Thoracic aorta (tissue), 2 donors: ENCODE measurements around the gene LRP1B. TPM values are rescaled to one million over a fixed set of nuclear protein-coding genes. Genes with fewer than 3 reads are reported as not detected.

ENCODE experiments used
- ATAC-seq: fragments of 150-250 bp; one replicate; pipeline ENCODE4 v1.8.0; 2017; ENCODE audit warnings: low read depth; ENCODE audit not compliant: insufficient number of reproducible peaks, low FRiP score
- DNase-seq: peaks from one replicate; pipeline ENCODE4 v3.0.0-alpha.2; 2020; ENCODE audit warnings: low spot score
- H3K27ac ChIP-seq, 2 donors: fragments of 200-600 bp; sonication (generic); 1 replicate in 1 of 2; 2 replicates in 1 of 2; pipeline ENCODE4 v1.5.1; 2016; ENCODE audit warnings: mild to moderate bottlenecking in 2 of 2, moderate library complexity in 2 of 2
- H3K27me3 ChIP-seq: fragments of 200-600 bp; sonication (generic); replicated peaks from 2 replicates; pipeline ENCODE4 v1.6.0; 2016; ENCODE audit warnings: mild to moderate bottlenecking; ENCODE audit not compliant: insufficient read depth
- H3K36me3 ChIP-seq: fragments of 200-600 bp; sonication (generic); one replicate; pipeline ENCODE4 v1.5.1; 2016
- H3K4me1 ChIP-seq, 2 donors: fragments of 200-600 bp; sonication (generic); 1 replicate in 1 of 2; 2 replicates in 1 of 2; pipeline versions ENCODE4 v1.5.1 to v1.6.0; 2016; ENCODE audit warnings: low read depth in 2 of 2, mild to moderate bottlenecking in 1 of 2; ENCODE audit not compliant: control insufficient read depth in 1 of 2
- H3K4me3 ChIP-seq: fragments of 200-600 bp; sonication (generic); 2 replicates; pipeline ENCODE4 v1.5.1; 2016; ENCODE audit warnings: mild to moderate bottlenecking
- H3K9me3 ChIP-seq: fragments of 200-600 bp; sonication (generic); 2 replicates; pipeline ENCODE4 v1.5.1; 2016
- CTCF ChIP-seq: fragments of 200-600 bp; sonication (generic); IDR thresholded peaks from one replicate; pipeline ENCODE4 v1.5.1; 2019; ENCODE audit warnings: antibody characterized with exemption
- total RNA-seq, 2 donors: library from RNA; depleted of rRNA; stranded (reverse); fragments of >200 nt; gene quantifications; one replicate each; pipeline versions ENCODE4 v1.1.0 to v1.2.3, GENCODE V29; 2016

Gene LRP1B
- total RNA-seq, 2 donors from 2014 or later = 0.27 to 0.28 TPM

DNA sequence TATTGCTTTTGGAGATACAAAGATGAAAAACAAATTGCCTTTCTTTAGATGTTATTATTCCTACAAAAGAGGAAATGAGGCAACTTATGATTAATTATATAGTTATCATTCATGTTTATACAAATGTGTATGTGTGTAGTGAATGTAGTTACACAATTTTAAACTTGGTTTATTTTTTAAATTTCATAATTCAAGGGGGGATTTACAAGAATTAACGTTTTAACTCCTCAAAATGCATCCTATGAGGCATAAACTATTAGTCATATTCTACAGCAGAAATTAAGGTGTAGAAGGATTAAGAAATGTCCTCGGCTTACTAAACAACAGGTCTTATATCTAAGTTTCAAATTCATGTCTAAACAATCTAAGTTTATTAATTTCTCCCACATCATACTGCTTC lies 1545.8 kb downstream of the LRP1B start:
- ATAC-seq (no peak), DNase-seq (no peak)
- no peak overlapping the region for H3K27ac ChIP-seq
- no peaks in the 10 kb centered on the region for H3K36me3 ChIP-seq
- no peaks in the 10 kb centered on the region for H3K4me1 ChIP-seq
- no peak for TF ChIP-seq CTCF
- no peaks in the 10 kb centered on the region for H3K27me3 ChIP-seq
- no peaks in the 10 kb centered on the region for H3K9me3 ChIP-seq
- no peak overlapping the region for H3K4me3 ChIP-seq

- Histone ChIP-seq H3K9me3 (no peaks in the 10 kb centered on the region), H3K36me3 (no peaks in the 10 kb centered on the region), H3K4me1 (no peaks in the 10 kb centered on the region), H3K4me3 (no peak overlapping the region), H3K27ac (no peak overlapping the region), H3K27me3 (no peaks in the 10 kb centered on the region)
- DNase-seq (no peak), ATAC-seq (no peak)
- TF ChIP-seq CTCF = no peak
These were observed 1546.3 kb downstream of the LRP1B start for GRCh38 chr2:140584471-140584870.

DNA sequence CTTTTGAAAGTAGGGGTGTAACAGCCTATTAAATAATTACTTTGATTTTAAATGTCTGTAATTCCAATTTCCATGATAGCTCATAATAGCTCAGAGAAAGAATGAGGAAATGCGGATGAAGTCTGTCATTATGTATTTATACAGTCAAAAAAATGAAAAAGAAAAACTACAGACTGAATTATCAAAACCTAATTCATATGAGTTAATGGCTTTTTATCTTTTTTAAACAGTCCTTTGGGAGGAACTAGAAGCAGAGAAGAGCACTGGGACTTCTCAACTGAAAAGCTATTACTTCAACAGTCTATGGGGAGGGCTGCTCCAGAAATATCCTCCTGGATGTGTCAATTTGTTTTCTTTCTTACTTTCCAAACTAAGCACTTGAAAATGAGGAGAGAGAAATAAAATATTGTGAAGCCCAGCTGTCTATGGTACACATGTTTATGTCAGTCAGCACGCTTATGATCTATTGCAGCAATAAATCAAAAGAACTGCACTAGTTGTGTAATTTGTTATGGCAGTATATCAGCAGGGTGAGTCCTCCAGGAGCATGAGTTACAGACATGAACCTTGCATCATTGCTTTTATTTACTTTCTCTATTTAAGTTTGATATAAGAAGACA lies 1550.2 kb downstream of the LRP1B start:
- no peaks in the 10 kb centered on the region for H3K9me3 ChIP-seq
- no peaks in the 10 kb centered on the region for H3K4me1 ChIP-seq
- DNase-seq (no peak), ATAC-seq (no peak)
- H3K27me3 ChIP-seq = no peaks in the 10 kb centered on the region
- no peak overlapping the region for H3K4me3 ChIP-seq
- no peak for TF ChIP-seq CTCF
- no peak overlapping the region for H3K27ac ChIP-seq
- no peaks in the 10 kb centered on the region for H3K36me3 ChIP-seq

- no peak for TF ChIP-seq CTCF
- no peak for DNase-seq
- no peaks in the 10 kb centered on the region for H3K27me3 ChIP-seq
- no peak overlapping the region for H3K27ac ChIP-seq
- no peak overlapping the region for H3K4me3 ChIP-seq
- H3K36me3 ChIP-seq = no peaks in the 10 kb centered on the region
- no peaks in the 10 kb centered on the region for H3K4me1 ChIP-seq
- H3K9me3 ChIP-seq = no peaks in the 10 kb centered on the region
- no peak for ATAC-seq
These were observed 1553.4 kb downstream of the LRP1B start for GRCh38 chr2:140577453-140577852.

DNA sequence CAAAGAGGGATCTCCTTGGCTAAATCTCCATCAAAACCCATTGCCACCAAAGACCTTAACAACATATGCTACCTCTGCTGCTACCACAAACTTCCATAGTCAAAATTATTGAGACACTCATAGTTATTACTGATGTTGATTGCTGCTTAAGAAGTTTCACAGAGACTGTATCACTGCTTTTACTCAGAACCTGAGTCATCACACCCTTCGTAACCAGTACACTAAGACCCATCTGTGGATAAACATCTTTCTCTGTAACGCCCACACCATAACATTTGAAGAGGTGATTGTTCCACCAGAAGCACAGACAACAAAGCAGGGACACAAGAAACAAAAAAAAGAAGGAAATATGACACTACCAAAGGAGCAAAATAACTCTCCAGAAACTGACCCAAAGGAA lies 1563.1 kb downstream of the LRP1B start:
- Histone ChIP-seq H3K27ac (no peak overlapping the region), H3K27me3 (no peaks in the 10 kb centered on the region), H3K36me3 (no peaks in the 10 kb centered on the region), H3K9me3 (no peaks in the 10 kb centered on the region), H3K4me1 (no peaks in the 10 kb centered on the region), H3K4me3 (no peak overlapping the region)
- ATAC-seq = no peak
- DNase-seq = no peak
- no peak for TF ChIP-seq CTCF
